Medulla oblongata (tissue), 1 donor: ENCODE data around the gene RNF213.
"Not testable (repeated sequence)": the region's sequence is repeated elsewhere in the genome, so short reads cannot be mapped to it uniquely, and the experiment has no call there.

ENCODE experiments used
- DNase-seq: peaks from one replicate; pipeline ENCODE4 v3.0.0-alpha.2; 2015; ENCODE audit errors: extremely low spot score

Gene RNF213

DNA sequence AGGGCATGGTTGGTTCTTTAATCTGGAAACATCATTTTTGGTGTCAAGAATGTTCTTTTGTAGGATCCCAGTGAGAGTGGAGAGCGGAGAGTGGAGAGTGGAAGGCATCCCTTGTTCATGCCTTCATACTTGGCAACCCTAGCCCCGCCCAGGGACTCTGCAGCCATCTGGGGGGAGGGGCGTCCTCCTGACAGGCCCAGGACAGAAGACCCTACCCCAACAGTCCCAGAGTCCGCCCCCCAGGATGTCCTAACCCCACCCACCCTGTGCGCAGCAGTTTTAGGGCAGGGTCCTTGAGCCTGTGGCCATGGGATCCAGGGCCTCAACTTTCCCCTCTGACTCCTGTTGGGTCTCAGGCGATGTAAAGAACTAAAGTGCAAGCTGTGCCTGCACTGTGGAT is 36.0 kb upstream of the RNF213 start:
- DNase-seq: no peak

GRCh38 chr17:80225230-80225629 is 35.4 kb upstream of the RNF213 start:
- DNase-seq: no peak

DNA sequence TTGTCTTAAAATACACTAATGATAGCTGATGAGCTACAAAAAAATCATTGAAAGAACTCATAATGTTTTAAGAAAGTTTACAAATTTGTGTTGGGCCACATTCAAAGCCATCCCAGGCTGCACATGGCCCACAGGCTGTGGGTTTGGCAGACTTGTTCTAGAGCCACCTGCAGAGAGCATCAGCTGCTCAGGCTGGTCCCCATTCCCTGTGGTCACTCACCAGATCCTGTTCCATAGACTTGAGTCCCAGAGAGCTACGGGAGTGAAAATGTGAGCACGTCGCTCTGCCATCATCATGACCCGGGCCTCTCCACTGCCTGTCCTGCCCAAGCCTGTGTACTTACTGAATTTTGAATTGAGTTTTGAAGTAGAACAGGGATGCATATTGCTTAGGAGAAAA is 33.5 kb upstream of the RNF213 start:
- no peak for DNase-seq

GRCh38 chr17:80227666-80228065 is 33.0 kb upstream of the RNF213 start:
- no peak for DNase-seq

GRCh38 chr17:80228477-80228876 is 32.2 kb upstream of the RNF213 start:
- no peak for DNase-seq

GRCh38 chr17:80229011-80229410 is 31.6 kb upstream of the RNF213 start:
- DNase-seq: no peak

- no peak for DNase-seq
Measured at GRCh38 chr17:80232438-80232837, 28.2 kb upstream of the RNF213 start.

DNA sequence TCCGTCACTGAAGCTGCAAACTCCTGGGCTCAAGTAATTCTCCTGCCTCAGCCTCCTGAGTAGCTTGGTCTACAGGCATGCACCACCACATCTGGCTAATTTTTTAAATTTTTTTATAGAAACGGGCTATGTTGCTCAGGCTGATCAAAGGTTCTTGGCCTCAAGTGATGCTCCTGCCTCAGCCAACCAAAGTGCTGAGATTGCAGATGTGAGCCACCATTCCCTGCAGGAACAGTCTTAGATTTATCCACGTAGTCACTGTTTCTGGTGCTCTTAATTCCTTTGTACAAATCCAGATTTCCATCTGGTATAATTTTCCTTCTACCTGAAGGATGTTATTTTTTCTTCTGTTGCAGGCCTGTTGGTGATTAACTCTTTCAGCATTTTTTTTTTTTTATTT is 27.4 kb upstream of the RNF213 start:
- DNase-seq: no peak

GRCh38 chr17:80236911-80237310 is 23.7 kb upstream of the RNF213 start:
- no peak for DNase-seq

- no peak for DNase-seq
Measured at GRCh38 chr17:80237386-80237785, 23.3 kb upstream of the RNF213 start.

DNA sequence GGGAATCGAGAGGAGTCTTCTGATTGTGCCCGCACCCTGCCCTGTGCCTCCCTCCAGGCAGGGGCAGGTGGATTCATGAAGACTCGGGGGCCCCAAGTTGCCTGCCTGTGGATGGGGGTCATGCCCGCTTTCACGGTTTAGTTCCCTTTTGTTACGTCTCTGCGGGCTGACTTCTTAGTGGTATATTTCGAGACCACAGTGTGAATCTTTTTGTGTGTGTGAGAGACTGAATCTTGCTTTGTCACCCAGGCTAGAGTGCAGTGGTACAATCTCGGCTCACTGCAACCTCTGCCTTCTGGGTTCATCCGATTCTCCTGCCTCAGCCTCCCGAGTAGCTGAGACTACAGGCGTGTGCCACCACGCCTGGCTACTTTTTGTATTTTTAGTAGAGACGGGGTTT is 18.1 kb upstream of the RNF213 start:
- DNase-seq: no peak

DNA sequence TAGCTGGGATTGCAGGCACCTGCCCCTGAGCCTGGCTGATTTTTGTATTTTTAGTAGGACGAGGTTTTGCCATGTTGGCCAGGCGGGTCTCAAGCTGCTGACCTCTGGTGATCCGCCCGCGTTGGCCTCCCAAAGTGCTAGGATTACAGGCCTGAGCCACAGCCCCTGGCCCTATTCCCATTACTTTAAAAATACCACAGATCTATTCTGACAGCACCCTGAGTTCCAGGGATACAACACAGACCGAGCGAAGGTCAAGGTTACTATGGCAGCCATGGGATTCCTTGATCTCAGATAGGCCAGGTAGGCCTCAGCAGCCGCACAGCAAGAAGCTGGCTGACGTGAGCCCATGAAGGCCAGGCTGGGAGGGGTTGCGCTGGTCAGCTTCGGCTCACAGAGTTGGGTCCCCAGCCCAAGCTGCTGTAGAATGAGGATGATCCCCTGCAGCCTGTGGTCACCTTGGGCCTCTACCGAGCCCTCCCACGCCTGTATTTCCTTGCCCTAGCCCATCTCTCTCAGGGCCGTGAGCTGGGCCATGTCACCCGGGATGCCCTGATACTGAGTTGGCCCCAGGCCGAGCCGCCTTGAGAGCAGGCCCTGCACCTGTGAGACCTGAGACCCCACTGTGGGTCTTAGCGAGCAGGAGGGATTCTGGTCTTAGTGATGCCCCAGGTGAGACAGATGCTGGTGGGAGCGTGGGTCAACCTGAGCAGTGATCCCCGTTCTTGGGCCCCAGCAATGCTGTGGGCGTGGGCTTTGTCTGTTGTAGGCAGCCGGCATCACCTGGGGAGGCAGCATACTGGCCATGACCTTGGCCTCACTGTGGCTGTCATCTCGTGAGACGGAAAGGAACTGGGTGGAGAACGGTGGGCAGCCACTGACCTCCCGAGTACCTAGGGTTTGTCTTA is 16.9 kb upstream of the RNF213 start:
- no peak for DNase-seq

DNA sequence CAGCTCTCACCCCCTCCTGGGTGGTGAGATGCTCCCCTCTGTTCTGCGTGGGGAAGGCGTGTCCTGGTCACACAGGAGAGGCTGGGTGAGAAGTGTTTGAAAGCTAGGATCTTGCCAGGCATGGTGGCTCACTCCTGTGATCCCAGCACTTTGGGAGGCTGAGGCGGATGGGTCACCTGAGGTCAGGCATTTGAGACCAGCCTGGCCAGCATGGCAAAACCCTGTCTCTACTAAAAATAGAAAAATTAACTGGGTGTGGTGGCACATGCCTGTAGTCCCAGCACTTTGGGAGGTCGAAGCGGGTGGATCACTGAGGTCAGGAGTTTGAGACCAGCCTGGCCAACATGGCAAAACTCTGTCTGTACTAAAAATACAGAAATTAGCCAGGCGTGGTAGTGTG is 16.2 kb upstream of the RNF213 start:
- not testable (repeated sequence) for DNase-seq

GRCh38 chr17:80244871-80245509 is 15.7 kb upstream of the RNF213 start:
- no peak for DNase-seq

- DNase-seq: no peak
Measured at GRCh38 chr17:80245566-80246265, 14.9 kb upstream of the RNF213 start.

GRCh38 chr17:80246266-80246681 is 14.4 kb upstream of the RNF213 start:
- DNase-seq: no peak

- DNase-seq: no peak
Measured at GRCh38 chr17:80246726-80247125, 13.9 kb upstream of the RNF213 start.

DNA sequence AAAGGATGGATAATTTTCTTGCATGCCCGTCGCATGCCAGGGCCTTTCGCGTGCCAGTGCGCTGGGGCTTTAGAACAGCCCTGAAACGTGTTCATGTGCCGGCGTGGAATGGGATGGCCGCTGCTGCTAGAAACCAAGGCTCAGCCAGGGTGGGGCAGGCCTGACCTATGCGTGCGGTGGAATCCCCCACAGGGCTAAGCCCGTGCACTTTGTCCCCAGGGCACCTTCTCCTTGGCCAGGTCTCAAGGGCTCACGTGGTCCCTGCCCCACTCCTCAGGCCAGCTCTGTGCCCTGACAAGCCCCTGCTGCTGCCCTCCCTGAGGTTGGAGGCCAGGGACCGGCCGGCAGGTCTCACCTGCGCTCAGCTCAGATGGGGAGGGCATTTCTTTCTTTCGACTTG is 13.1 kb upstream of the RNF213 start:
- no peak for DNase-seq

- no peak for DNase-seq
Measured at GRCh38 chr17:80248001-80248893, 12.4 kb upstream of the RNF213 start.

DNA sequence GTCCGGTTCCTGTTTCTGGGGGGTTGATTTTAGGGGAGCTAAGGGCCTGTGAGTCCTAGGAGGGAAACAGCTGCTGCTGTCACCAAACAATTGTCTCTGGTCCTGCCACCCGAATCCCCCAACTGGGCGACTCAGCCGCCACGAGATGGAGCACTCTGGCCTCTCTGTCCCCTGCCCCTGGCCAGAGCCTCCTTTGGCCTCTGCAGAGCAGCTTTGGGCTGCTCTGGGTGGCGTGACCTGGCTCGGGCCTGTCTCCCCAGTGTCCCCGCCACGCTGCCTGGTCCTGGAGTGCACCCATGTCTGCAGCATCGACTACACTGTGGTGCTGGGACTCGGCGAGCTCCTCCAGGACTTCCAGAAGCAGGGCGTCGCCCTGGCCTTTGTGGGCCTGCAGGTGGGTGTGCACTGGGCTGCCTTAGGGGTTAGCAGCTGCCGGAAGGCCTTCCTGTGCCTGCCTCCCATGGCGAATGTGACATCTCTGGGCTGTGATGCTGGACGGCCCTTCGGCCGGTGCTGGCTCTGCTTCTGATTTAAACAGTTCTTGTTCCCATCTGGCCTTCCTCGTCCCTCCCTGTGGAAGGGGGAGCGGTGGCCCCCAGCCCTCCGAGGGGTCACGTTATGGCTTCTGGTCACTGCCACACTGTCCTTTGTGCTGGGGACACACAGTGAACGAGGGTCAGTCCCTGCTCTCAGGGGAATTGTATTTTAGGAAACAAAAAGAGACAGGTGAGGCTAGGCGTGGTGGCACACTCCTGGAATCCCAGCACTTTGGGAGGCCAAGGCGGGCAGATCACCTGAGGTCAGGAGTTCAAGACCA is 11.6 kb upstream of the RNF213 start:
- no peak for DNase-seq

- DNase-seq: no peak
Measured at GRCh38 chr17:80251966-80252365, 8.7 kb upstream of the RNF213 start.
